ENCODE measurements around the gene RAB24. TPM values are rescaled to one million over a fixed set of nuclear protein-coding genes. Genes with fewer than 3 reads are reported as not detected.

Gene RAB24
- total RNA-seq, 1 donor from 2014 or later = 30.0 TPM

GRCh38 chr5:177336112-177336511 lies 32.6 kb upstream of the RAB24 start:
- DNase-seq (ENCODE audit: low spot score, unreplicated experiment) = no peak
- TF ChIP-seq CTCF (IDR thresholded peaks at IDR 0.05; ENCODE audit: unreplicated experiment) = peak; percentile 46
- Mint-ChIP-seq H3K4me3 (ENCODE audit: low read depth) (no peak overlapping the region), H3K27ac (no peak overlapping the region), H3K9me3 (ENCODE audit: low read depth) (no peaks in the 10 kb centered on the region), H3K4me1 (ENCODE audit: low read depth) (no peaks in the 10 kb centered on the region), H3K36me3 (ENCODE audit: insufficient read depth) (peaks cover 28% of the 10 kb centered on the region), H3K27me3 (no peaks in the 10 kb centered on the region)

GRCh38 chr5:177335701-177336065 lies 32.2 kb upstream of the RAB24 start:
- H3K27me3 Mint-ChIP-seq = no peaks in the 10 kb centered on the region
- no peaks in the 10 kb centered on the region for H3K4me1 Mint-ChIP-seq (ENCODE audit: low read depth)
- peaks cover 28% of the 10 kb centered on the region for H3K36me3 Mint-ChIP-seq (ENCODE audit: insufficient read depth)
- no peaks in the 10 kb centered on the region for H3K9me3 Mint-ChIP-seq (ENCODE audit: low read depth)
- no peak overlapping the region for H3K4me3 Mint-ChIP-seq (ENCODE audit: low read depth)
- no peak overlapping the region for H3K27ac Mint-ChIP-seq
- no peak for TF ChIP-seq CTCF (IDR thresholded peaks at IDR 0.05; ENCODE audit: unreplicated experiment)
- DNase-seq (ENCODE audit: low spot score, unreplicated experiment) = no peak

- H3K36me3 Mint-ChIP-seq (ENCODE audit: insufficient read depth) = peaks cover 34% of the 10 kb centered on the region
- no peak overlapping the region for H3K4me3 Mint-ChIP-seq (ENCODE audit: low read depth)
- DNase-seq (ENCODE audit: low spot score, unreplicated experiment) = no peak
- no peak for TF ChIP-seq CTCF (IDR thresholded peaks at IDR 0.05; ENCODE audit: unreplicated experiment)
- H3K27me3 Mint-ChIP-seq = no peaks in the 10 kb centered on the region
- no peaks in the 10 kb centered on the region for H3K9me3 Mint-ChIP-seq (ENCODE audit: low read depth)
- no peak overlapping the region for H3K27ac Mint-ChIP-seq
- peaks cover under 1% of the 10 kb centered on the region for H3K4me1 Mint-ChIP-seq (ENCODE audit: low read depth)
Measured at GRCh38 chr5:177334781-177335700, 31.5 kb upstream of the RAB24 start.

- H3K9me3 Mint-ChIP-seq (ENCODE audit: low read depth) = no peaks in the 10 kb centered on the region
- no peak overlapping the region for H3K27ac Mint-ChIP-seq
- H3K4me3 Mint-ChIP-seq (ENCODE audit: low read depth) = no peak overlapping the region
- TF ChIP-seq CTCF (IDR thresholded peaks at IDR 0.05; ENCODE audit: unreplicated experiment) = no peak
- no peaks in the 10 kb centered on the region for H3K27me3 Mint-ChIP-seq
- DNase-seq (ENCODE audit: low spot score, unreplicated experiment) = no peak
- H3K4me1 Mint-ChIP-seq (ENCODE audit: low read depth) = peaks cover 2% of the 10 kb centered on the region
- H3K36me3 Mint-ChIP-seq (ENCODE audit: insufficient read depth) = peaks cover 37% of the 10 kb centered on the region
Measured at GRCh38 chr5:177334155-177334551, 30.6 kb upstream of the RAB24 start.

GRCh38 chr5:177333420-177334154 lies 30.1 kb upstream of the RAB24 start:
- no peak overlapping the region for H3K27ac Mint-ChIP-seq
- no peak overlapping the region for H3K4me3 Mint-ChIP-seq (ENCODE audit: low read depth)
- peaks cover 37% of the 10 kb centered on the region for H3K36me3 Mint-ChIP-seq (ENCODE audit: insufficient read depth)
- no peaks in the 10 kb centered on the region for H3K27me3 Mint-ChIP-seq
- TF ChIP-seq CTCF (IDR thresholded peaks at IDR 0.05; ENCODE audit: unreplicated experiment) = no peak
- DNase-seq (ENCODE audit: low spot score, unreplicated experiment) = no peak
- no peaks in the 10 kb centered on the region for H3K9me3 Mint-ChIP-seq (ENCODE audit: low read depth)
- H3K4me1 Mint-ChIP-seq (ENCODE audit: low read depth) = peaks cover 2% of the 10 kb centered on the region

All from progenitor cell of endocrine pancreas (in vitro differentiated cells).